Common myeloid progenitor, CD34-positive (primary cell): Measurements from ENCODE around the gene C21orf91.

Source experiments
- CTCF ChIA-PET: fragments of 350-600 bp; sonication (Branson Sonifier 250); formaldehyde crosslinking; loops from one replicate; lab custom pipeline; 2021; ENCODE audit warnings: antibody characterized with exemption; lab: Charles Lee
- POLR2A ChIA-PET: fragments of 350-600 bp; sonication (Branson Sonifier 250); formaldehyde crosslinking; loops from one replicate; lab custom pipeline; 2021; ENCODE audit warnings: antibody characterized with exemption; lab: Charles Lee
- DNase-seq, 3 donors: peaks; one replicate each; pipeline versions ENCODE4 v3.0.0 to v3.0.0-alpha.2; 2013
- H3K27ac ChIP-seq, 2 experiments: 1 replicate in 1 of 2; 2 replicates in 1 of 2; pipeline ENCODE4 v1.7.0; 2013; ENCODE audit warnings: inconsistent platforms in 2 of 2, low read length in 2 of 2, mild to moderate bottlenecking in 2 of 2, low read depth in 1 of 2, moderate library complexity in 1 of 2; ENCODE audit not compliant: severe bottlenecking in 2 of 2, insufficient read depth in 1 of 2, poor library complexity in 1 of 2
- H3K27me3 ChIP-seq, 5 experiments: replicated peaks in 2 of 5; 1 replicate in 3 of 5; 2 replicates in 2 of 5; pipeline versions ENCODE4 v1.6.1 to v1.7.0; 2013; ENCODE audit warnings: low read length in 4 of 5, mild to moderate bottlenecking in 2 of 5, moderate library complexity in 2 of 5, inconsistent platforms in 1 of 5; ENCODE audit not compliant: insufficient read depth in 5 of 5, control insufficient read depth in 4 of 5
- H3K36me3 ChIP-seq, 4 experiments: 1 replicate in 2 of 4; 2 replicates in 2 of 4; pipeline versions ENCODE4 v1.6.1 to v1.7.0; 2013; ENCODE audit warnings: low read length in 3 of 4, control low read depth in 1 of 4, mild to moderate bottlenecking in 1 of 4; ENCODE audit not compliant: control insufficient read depth in 4 of 4, insufficient read depth in 4 of 4
- H3K4me1 ChIP-seq, 4 experiments: 1 replicate in 3 of 4; 2 replicates in 1 of 4; pipeline versions ENCODE4 v1.6.1 to v1.7.1; 2013; ENCODE audit warnings: low read length in 3 of 4, mild to moderate bottlenecking in 3 of 4, control low read depth in 1 of 4, inconsistent platforms in 1 of 4, moderate library complexity in 1 of 4; ENCODE audit not compliant: control insufficient read depth in 4 of 4, insufficient read depth in 4 of 4; ENCODE audit errors: control extremely low read depth in 1 of 4
- H3K4me3 ChIP-seq, 7 experiments: 1 replicate in 4 of 7; 2 replicates in 3 of 7; pipeline versions ENCODE4 v1.5.1 to v1.7.0; 2013; ENCODE audit warnings: mild to moderate bottlenecking in 7 of 7, low read length in 6 of 7, moderate library complexity in 6 of 7, inconsistent platforms in 2 of 7, low read depth in 2 of 7, control low read depth in 1 of 7; ENCODE audit not compliant: insufficient read depth in 4 of 7, control insufficient read depth in 1 of 7; ENCODE audit errors: extremely low read depth in 1 of 7
- H3K9me3 ChIP-seq, 5 experiments: 1 replicate in 4 of 5; 2 replicates in 1 of 5; pipeline versions ENCODE4 v1.6.1 to v1.7.1; 2013; ENCODE audit warnings: low read length in 4 of 5, mild to moderate bottlenecking in 2 of 5, inconsistent platforms in 1 of 5, low read depth in 1 of 5, moderate library complexity in 1 of 5; ENCODE audit not compliant: control insufficient read depth in 4 of 5, insufficient read depth in 2 of 5; ENCODE audit errors: control extremely low read depth in 1 of 5

C21orf91 gene

GRCh38 chr21:17742181-17742580 is 77.0 kb downstream of the C21orf91 start:
- no peak for DNase-seq
- Histone ChIP-seq H3K27me3 (no peaks in the 10 kb centered on the region), H3K27ac (no peak overlapping the region), H3K4me3 (no peak overlapping the region), H3K9me3 (peaks cover 1 to 10% (median 4%) of the 10 kb centered on the region in 5 experiments), H3K4me1 (no peaks in the 10 kb centered on the region), H3K36me3 (no peaks in the 10 kb centered on the region)
- CTCF ChIA-PET: interaction anchor here (1.4 kb wide), 1 partner anchor 25 kb away, joined by 3 read pairs; no protein-coding TSS in a partner anchor
- POLR2A ChIA-PET: no interaction called here
